GM23338 (cell line): ENCODE results near the gene HGFAC.

Experiments
- CREB1 ChIP-seq: fragments of 250-450 bp; sonication (Bioruptor Pico); IDR thresholded peaks from 2 replicates; pipeline ENCODE4 v1.5.0; 2020; ENCODE audit warnings: low read depth, mild to moderate bottlenecking, moderate library complexity
- CTCF ChIP-seq, 2 experiments: fragments of 200-600 bp in 1 of 2; sonication (generic) in 1 of 2; conservative IDR thresholded peaks; 2 replicates each; pipeline versions ENCODE4 v1.5.1 to v1.6.1; 2016 to 2017; ENCODE audit warnings: antibody characterized with exemption in 2 of 2, low read depth in 2 of 2, mild to moderate bottlenecking in 2 of 2, moderate library complexity in 1 of 2
- ETS1 ChIP-seq: IDR thresholded peaks from 2 replicates; pipeline ENCODE4 v1.6.1; 2016; ENCODE audit warnings: antibody characterized with exemption
- EZH2 ChIP-seq: fragments of 200-600 bp; sonication (generic); IDR thresholded peaks from one replicate; pipeline ENCODE4 v1.8.0; 2017; ENCODE audit warnings: antibody characterized with exemption, mild to moderate bottlenecking, low read depth; ENCODE audit not compliant: unreplicated experiment
- EZH2phosphoT487 ChIP-seq: fragments of 200-600 bp; sonication (generic); IDR thresholded peaks from one replicate; pipeline ENCODE4 v1.8.1; 2018; ENCODE audit warnings: antibody characterized with exemption; ENCODE audit not compliant: unreplicated experiment
- JUNB ChIP-seq: IDR thresholded peaks from one replicate; pipeline ENCODE4 v1.6.1; 2016; ENCODE audit warnings: antibody characterized with exemption; ENCODE audit not compliant: unreplicated experiment
- NANOG ChIP-seq: IDR thresholded peaks from 2 replicates; pipeline ENCODE4 v1.6.1; 2016; ENCODE audit warnings: antibody characterized with exemption, borderline replicate concordance
- POLR2AphosphoS5 ChIP-seq: IDR thresholded peaks from 2 replicates; pipeline ENCODE4 v1.6.1; 2016; ENCODE audit warnings: antibody characterized with exemption, low read depth
- REST ChIP-seq: IDR thresholded peaks from one replicate; pipeline ENCODE4 v1.6.1; 2018; ENCODE audit warnings: antibody characterized with exemption; ENCODE audit not compliant: unreplicated experiment
- STAT1 ChIP-seq: IDR thresholded peaks from one replicate; pipeline ENCODE4 v1.6.1; 2016; ENCODE audit warnings: antibody characterized with exemption; ENCODE audit not compliant: unreplicated experiment
- ZNF114 ChIP-seq: fragments of 250-450 bp; sonication (Bioruptor Pico); IDR thresholded peaks from 2 replicates; pipeline ENCODE4 v1.5.0; 2020; ENCODE audit warnings: mild to moderate bottlenecking, moderate library complexity
- ZNF462 ChIP-seq: fragments of 250-450 bp; sonication (Bioruptor Pico); IDR thresholded peaks from 2 replicates; pipeline ENCODE4 v1.5.0; 2020; ENCODE audit warnings: mild to moderate bottlenecking, moderate library complexity

GRCh38 chr4:3464911-3465697 is 23.3 kb downstream of the HGFAC start:
- TF ChIP-seq CTCF (conservative IDR thresholded peaks at IDR 0.05; ENCODE audit: low read depth in 2 of 2) (no peak), POLR2AphosphoS5 (no peak), ETS1 (no peak), EZH2phosphoT487 (no peak), STAT1 (no peak), EZH2 (no peak), REST (no peak), ZNF114 (CRISPR knock-in tag) (no peak), JUNB (no peak), CREB1 (CRISPR knock-in tag) (no peak), NANOG (no peak), ZNF462 (no peak)
